GM18505 (cell line): ENCODE data around the gene CD55.

Source experiments
- ATAC-seq: cut with Tn5 transposase; IDR thresholded peaks from one replicate; pipeline ENCODE4 v1.9.1; 2021; ENCODE audit not compliant: unreplicated experiment
- POLR2A ChIP-seq: IDR thresholded peaks from 4 replicates; pipeline ENCODE4 v1.6.1; 2011; ENCODE audit warnings: borderline replicate concordance; ENCODE audit not compliant: insufficient read depth, insufficient read length; ENCODE audit errors: extremely low read depth

The CD55 gene

GRCh38 chr1:207291723-207292122, 29.8 kb upstream of the CD55 start:
- no peak for TF ChIP-seq POLR2A
- no peak for ATAC-seq

- no peak for TF ChIP-seq POLR2A
- ATAC-seq: no peak
Measured at GRCh38 chr1:207298186-207298585, 23.3 kb upstream of the CD55 start.

GRCh38 chr1:207298636-207299398, 22.7 kb upstream of the CD55 start:
- ATAC-seq: no peak
- no peak for TF ChIP-seq POLR2A

DNA sequence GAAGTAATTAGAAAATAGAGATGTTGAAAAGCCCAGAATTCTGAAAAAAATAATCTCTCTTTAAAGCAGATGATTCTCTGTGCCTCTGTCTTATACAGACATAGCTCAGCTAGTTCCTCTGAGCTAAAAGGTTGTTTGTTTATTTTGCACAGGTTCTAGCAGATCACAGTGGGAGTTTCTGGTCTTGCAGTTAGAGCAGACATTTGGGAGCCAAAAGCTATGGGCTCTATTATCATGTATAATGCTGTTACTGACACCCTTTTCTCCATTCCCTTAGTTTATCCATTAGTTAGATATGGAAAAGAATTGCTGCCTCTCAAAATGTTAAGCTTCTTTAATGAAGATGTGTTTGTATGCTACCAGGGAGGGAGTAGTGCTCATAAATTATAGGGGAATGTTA, 20.5 kb upstream of the CD55 start:
- no peak for TF ChIP-seq POLR2A
- no peak for ATAC-seq

DNA sequence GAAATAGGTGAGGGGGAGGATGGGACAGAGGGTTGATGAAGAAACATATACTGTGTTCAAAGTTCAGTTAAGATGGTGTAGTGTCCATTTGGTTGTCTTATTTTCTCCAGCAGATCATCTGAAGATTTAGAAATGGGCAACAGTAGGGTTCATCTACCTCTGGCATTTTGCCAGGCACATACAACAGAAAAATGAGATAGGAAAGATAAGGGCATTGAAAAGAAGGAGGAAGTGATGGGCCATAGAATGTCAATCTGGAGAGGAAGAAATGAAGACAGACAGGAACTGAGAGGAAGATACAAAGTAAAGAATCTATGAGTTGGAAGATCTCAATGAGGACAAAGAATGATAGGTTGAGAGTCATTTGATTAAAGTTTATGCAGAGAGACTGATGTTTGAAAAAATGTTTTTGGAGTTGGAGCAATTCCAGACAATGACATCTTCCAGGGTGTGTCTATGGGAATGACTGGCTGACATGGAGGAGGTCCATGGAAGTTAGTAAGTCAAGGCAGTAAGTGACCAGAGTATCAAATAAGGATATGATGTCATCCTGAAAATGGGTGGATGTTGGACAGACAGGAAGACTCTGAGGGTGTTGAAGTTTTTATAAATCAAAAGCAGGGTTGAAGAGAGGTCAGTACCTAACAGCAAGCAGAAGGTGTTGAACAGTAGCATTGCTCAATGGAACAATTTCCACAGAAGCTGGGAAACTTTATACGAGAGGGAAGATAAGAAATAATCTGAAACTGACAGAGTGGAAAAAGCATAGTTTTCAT, 18.7 kb upstream of the CD55 start:
- ATAC-seq: no peak
- TF ChIP-seq POLR2A: no peak

DNA sequence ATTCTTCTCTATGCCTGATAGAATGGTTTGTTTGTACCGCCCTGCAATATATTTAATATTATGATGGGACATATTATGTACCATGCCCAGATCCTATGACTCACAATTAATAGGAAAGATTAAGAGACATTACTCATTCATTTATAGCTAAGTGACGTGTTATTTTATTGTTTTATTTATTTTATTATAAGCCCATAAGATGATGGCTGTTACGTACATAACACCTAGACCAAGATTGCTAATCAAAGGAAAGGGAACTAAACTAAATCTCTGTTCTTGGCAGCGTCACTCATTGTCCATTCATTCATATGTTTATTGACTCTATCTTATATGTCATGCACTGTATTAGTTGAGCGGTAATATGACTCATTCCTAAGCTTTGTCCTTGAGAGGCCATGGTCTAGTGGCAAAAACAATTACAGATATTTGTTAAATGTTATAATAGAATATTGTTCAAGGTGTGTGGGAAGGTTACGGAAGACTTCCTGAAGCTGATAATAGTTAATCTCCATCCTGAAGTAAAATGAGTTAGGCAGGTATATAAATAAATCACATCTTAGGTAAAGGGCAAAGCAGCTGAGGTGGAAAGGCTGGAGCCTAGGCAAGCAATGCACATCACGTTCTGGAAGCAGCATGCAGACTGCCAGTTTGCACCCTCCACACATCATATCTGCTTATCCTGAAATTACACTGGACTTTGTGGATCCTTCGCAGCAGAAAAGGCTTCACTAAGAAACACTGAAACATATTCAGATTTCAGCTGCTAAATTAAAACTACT, 16.6 kb upstream of the CD55 start:
- no peak for ATAC-seq
- no peak for TF ChIP-seq POLR2A

- no peak for TF ChIP-seq POLR2A
- no peak for ATAC-seq
Measured at GRCh38 chr1:207305489-207305873, 16.0 kb upstream of the CD55 start.

GRCh38 chr1:207306023-207306422, 15.5 kb upstream of the CD55 start:
- ATAC-seq: no peak
- TF ChIP-seq POLR2A: no peak

GRCh38 chr1:207306603-207307002, 14.9 kb upstream of the CD55 start:
- ATAC-seq: no peak
- TF ChIP-seq POLR2A: no peak

GRCh38 chr1:207308451-207309190, 12.9 kb upstream of the CD55 start:
- TF ChIP-seq POLR2A: no peak
- no peak for ATAC-seq

- no peak for TF ChIP-seq POLR2A
- ATAC-seq: no peak
Measured at GRCh38 chr1:207309745-207310273, 11.7 kb upstream of the CD55 start.

DNA sequence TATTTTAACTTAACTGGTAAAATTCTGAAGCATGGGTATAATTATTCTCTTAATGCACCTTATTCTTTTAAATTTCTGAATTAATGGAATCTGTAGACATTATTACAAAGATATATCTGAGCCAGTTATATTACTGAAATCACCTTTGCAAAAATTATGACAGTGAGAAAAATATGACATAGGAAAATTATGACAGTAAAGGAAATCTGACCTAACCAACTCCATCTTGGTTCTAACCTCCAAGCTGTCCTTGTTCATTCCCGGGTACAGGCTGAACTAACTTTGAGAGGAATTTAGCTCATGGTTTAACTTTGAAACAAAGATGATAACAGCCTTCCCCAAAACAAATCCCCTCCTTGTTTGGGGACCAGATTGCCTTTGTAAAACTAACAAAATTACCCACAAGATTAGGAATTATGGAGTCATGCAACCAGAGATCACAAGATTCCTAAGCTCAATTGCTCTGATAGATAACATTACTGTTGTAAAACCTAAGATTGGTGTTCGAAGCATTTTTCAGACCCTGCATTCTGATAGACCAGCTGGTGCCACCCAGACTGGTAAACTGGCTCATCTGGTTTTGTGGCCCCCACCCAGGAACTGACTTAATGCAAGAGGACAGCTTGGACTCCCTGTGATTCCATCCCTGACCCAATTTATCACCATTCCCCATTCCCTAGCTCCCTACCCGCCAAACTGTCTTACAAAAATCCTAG, 9.4 kb upstream of the CD55 start:
- no peak for ATAC-seq
- no peak for TF ChIP-seq POLR2A
